HT-29 (cell line): ENCODE data around the gene LUC7L2. TPM values are rescaled to one million over a fixed set of nuclear protein-coding genes. Genes with fewer than 3 reads are reported as not detected.
"Not testable (repeated sequence)": the region's sequence is repeated elsewhere in the genome, so short reads cannot be mapped to it uniquely, and the experiment has no call there.

ENCODE experiments used
- DNase-seq: peaks from one replicate; pipeline ENCODE4 v3.0.0-alpha.2; 2015; ENCODE audit warnings: low spot score
- total RNA-seq: library from RNA; depleted of rRNA; stranded (reverse); fragments of >200 nt; shearing (Covaris generic); gene quantifications from 2 replicates; pipeline ENCODE4 v1.2.3, GENCODE V29; 2014; rRNA removed

LUC7L2 gene, protein sequence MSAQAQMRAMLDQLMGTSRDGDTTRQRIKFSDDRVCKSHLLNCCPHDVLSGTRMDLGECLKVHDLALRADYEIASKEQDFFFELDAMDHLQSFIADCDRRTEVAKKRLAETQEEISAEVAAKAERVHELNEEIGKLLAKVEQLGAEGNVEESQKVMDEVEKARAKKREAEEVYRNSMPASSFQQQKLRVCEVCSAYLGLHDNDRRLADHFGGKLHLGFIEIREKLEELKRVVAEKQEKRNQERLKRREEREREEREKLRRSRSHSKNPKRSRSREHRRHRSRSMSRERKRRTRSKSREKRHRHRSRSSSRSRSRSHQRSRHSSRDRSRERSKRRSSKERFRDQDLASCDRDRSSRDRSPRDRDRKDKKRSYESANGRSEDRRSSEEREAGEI
- total RNA-seq: 178 and 201 TPM in 2 replicates

- peak; percentile 100 for DNase-seq
Observed at GRCh38 chr7:139359366-139360209, at the start of gene LUC7L2. LUC7L2 (plus strand) TSS chr7:139359894; CDS start chr7:139360262, 368 bp downstream.

- no peak for DNase-seq
Observed at GRCh38 chr7:139317939-139318505, 41.7 kb upstream of the LUC7L2 start.

- DNase-seq: peak; percentile 54
Observed at GRCh38 chr7:139321071-139321745, 38.5 kb upstream of the LUC7L2 start.

DNA sequence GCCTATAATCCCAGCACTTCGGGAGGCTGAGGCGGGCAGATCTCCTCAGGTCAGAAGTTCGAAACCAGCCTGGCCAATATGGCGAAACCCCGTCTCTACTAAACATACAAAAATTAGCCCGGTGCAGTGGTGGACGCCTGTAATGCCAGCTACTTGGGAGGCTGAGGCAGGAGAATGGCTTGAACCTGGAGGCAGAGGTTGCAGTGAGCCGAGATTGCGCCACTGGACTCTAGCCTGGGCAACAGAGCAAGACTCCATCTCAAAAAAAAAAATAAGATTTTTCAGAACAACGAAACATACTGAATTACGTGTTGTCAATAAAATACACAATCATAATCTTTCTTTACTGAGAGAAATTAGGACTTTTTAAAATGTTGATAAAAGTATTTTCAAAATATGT is 35.0 kb upstream of the LUC7L2 start:
- not testable (repeated sequence) for DNase-seq

DNA sequence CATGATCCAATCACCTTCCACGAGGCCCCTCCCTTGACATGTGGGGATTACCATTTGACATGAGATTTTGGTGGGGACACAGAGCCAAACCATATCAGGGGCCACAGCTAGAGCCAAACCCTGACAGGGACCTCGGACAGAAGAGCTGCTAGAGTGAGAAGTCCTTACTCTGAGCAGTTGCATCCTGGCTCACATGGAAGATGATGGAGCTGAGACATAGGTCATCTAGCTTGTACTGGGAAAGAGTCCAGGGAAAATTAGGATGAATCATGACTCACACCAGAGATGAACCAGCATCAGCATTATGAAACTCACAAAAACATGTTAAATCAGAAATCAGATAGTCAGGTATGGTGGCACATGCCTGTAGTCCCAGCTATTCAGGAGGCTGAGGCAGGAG is 31.3 kb upstream of the LUC7L2 start:
- peak; percentile 0 for DNase-seq

DNA sequence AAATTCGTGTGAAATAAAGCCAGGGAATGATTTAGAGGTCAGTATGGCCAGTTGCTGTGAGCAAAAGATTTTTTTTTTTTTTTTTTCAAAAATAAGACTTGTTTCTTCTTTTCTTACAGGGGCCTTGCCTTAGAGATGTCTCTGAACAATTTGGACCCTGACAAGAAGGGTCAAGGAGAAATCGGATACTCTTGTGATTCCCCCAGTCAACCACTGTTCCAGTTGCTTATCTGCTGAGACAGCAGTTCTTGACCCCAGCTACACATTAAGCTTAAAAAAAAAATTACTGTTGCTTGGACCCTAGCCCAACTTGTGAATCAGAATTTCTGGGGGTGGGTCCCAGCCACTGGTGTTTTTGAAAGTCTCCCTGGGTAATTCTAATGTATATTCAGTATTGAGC is 30.6 kb upstream of the LUC7L2 start:
- no peak for DNase-seq

GRCh38 chr7:139330333-139331030 is 29.2 kb upstream of the LUC7L2 start:
- DNase-seq: no peak

- DNase-seq: no peak
Observed at GRCh38 chr7:139332697-139333359, 26.9 kb upstream of the LUC7L2 start.

- DNase-seq: not testable (repeated sequence)
Observed at GRCh38 chr7:139333443-139333842, 26.3 kb upstream of the LUC7L2 start.

DNA sequence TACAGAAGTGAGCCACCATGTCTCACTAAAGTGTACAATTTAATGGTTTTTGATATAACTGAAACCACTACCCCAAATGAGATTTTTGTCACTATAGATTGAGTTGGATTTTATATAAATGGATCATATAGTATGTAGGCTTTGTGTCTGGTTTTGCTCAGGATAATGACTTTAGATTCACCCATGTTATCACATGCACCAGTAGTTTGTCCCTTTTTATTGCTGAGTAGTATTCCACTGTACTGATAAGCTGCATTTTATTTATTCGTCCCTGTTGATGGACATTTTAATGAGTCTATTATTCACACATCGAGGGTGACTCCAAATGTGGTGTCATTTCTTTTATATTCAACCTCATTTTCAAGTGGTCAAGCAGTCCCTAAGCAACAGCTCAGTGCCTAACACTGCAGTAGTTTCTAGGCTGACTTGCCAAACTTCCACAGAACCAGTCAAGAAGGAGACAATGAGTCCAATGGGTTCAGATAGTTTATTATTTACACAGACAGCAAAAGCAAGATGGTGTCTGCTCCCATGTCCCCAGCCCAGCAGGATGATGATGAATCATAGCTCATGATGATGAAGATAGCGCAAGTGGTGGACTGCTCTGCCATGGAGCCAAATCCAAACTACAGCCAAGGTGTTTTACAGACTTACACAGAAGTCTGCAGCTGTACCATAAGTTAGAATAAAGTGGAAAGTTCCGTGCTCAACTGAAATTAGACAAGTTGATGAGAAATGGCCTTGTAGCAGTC is 25.1 kb upstream of the LUC7L2 start:
- no peak for DNase-seq

DNA sequence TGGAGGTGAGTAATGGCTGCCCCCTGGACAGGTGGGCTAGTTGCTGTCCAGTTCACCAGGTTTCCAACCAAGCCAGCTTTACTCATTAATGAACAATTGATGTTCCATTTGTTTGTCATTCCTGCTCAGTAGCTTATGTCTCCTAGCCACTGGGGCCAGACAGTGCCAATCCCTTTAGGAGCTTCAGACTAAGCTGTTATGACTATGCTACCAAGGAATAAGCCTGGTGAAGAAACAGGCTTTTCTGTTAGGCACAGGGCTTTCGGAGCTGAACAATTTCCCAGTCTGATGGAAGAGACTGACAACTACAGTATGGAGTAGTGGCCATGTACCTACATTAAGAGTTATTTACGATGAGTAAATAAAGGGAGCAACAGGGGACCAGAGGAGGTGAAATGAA is 20.7 kb upstream of the LUC7L2 start:
- DNase-seq: no peak

- DNase-seq: no peak
Observed at GRCh38 chr7:139339698-139340036, 20.0 kb upstream of the LUC7L2 start.

- peak; percentile 100 for DNase-seq
Observed at GRCh38 chr7:139340037-139340807, 19.5 kb upstream of the LUC7L2 start.

DNA sequence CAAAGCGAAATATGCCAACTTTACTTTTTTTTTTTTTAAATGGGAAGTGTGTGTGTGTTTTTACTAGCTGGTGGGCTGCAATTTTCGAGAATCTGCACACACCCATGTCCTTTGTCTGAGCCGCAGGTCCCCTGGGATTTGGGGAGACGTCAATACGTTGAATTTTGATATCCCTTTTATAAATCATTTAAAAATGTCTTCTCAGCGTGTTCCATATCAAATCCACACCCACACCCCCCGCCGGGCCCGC is 19.0 kb upstream of the LUC7L2 start:
- no peak for DNase-seq

DNA sequence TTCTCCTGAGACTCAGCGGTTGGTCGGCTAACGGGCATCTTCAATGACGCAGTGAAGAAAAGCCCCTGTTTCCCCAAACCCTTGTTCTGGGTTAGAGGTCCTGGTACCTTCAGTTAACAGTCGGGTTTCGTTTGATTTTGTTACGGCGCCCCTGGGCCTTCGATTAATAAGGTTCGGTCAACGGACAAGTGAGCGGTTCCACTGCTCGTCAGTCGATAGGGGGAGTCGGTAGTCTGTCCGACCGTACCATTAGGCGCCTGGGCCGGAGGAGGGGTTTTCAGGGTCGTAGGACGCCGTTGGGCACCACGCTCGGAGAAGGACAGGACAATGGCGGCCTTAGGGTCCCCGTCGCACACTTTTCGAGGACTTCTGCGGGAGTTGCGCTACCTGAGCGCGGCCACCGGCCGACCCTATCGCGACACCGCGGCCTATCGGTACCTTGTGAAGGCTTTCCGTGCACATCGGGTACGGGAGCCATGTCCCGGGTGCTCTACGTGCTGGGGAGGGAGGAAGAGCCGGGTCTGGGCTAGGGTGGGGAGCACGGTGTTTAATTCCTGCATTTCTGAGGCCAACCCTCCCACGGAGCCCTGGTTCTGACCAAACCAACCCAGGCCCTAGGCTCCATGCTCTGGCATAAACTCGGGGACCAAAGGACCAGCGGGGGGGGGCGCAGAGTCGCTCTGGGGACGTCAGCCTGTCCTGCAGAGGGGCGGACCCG is 18.5 kb upstream of the LUC7L2 start, which contains the start of gene FMC1:
Gene FMC1 (plus strand): TSS at position 280 of the 718 bp plus-strand sequence. CDS start 48 bp downstream, at position 328.
- DNase-seq: peak; percentile 98

DNA sequence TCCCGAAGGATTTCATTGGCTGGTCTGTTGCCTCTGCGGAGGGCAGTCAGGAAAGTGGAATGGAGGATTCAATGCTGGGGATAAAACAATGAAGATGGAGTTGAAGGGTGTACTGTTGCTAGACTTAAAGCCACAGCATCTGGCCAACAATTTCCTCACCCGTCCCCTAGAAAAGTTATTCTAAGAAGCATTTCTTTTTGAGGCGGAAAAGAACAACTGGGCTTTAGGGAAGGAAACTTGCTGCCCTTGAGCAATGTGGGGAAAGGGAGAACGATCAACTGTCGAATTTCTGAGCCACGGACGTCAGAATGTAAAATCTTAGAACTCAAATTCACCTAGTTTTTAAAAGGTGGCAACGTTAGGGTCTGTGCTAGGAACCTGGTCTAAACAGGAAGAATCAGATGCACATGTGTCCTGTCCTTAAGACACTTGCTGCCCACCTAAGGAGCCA is 17.9 kb upstream of the LUC7L2 start:
- no peak for DNase-seq

GRCh38 chr7:139345042-139345441 is 14.7 kb upstream of the LUC7L2 start:
- no peak for DNase-seq

- DNase-seq: no peak
Observed at GRCh38 chr7:139351027-139351426, 8.7 kb upstream of the LUC7L2 start.
